Anterior cingulate cortex (tissue), 58 donors: ENCODE measurements around the gene OLIG1.

ENCODE experiments used
- DNase-seq, 58 donors: peaks; one replicate each; lab custom pipeline; 2025; lab: John Stamatoyannopoulos, UW

OLIG1 gene

GRCh38 chr21:33069994-33070743 is at the start of gene OLIG1:
Gene OLIG1 (plus strand): TSS chr21:33070141. CDS start chr21:33070247, 106 bp downstream.
- DNase-seq, result peak in 54 of 58 donors; percentile 20 to 87 (median 69)

GRCh38 chr21:33020558-33021100 is 49.3 kb upstream of the OLIG1 start:
- DNase-seq, result no peak

- DNase-seq, result no peak
Measured at GRCh38 chr21:33021150-33021549, 48.8 kb upstream of the OLIG1 start.

GRCh38 chr21:33021667-33022066 is 48.3 kb upstream of the OLIG1 start:
- no peak for DNase-seq

- DNase-seq, result no peak
Measured at GRCh38 chr21:33022489-33022827, 47.5 kb upstream of the OLIG1 start.

- peak in 14 of 58 donors; percentile 15 to 69 (median 34) for DNase-seq
Measured at GRCh38 chr21:33022828-33023573, 46.9 kb upstream of the OLIG1 start.

- DNase-seq, result peak in 37 of 58 donors; percentile 12 to 68 (median 35)
Measured at GRCh38 chr21:33023574-33024200, 46.3 kb upstream of the OLIG1 start.

GRCh38 chr21:33024201-33025103 is 45.5 kb upstream of the OLIG1 start:
- DNase-seq, result no peak

GRCh38 chr21:33025106-33025488 is 44.8 kb upstream of the OLIG1 start:
- DNase-seq, result peak in 32 of 58 donors; percentile 8 to 82 (median 62)

GRCh38 chr21:33025489-33026442 is 44.2 kb upstream of the OLIG1 start, which contains the start of gene OLIG2:
Gene OLIG2 (plus strand): TSS chr21:33025935. CDS start chr21:33026863, 928 bp downstream.
- DNase-seq, result peak; percentile 22 to 98 (median 90)

- no peak for DNase-seq
Measured at GRCh38 chr21:33026443-33026858, 43.5 kb upstream of the OLIG1 start.

GRCh38 chr21:33026878-33027400 is 43.0 kb upstream of the OLIG1 start:
- DNase-seq, result peak in 5 of 58 donors; percentile 15 to 37 (median 23)

GRCh38 chr21:33027401-33028286 is 42.3 kb upstream of the OLIG1 start:
- DNase-seq, result no peak

- DNase-seq, result no peak
Measured at GRCh38 chr21:33028287-33028670, 41.7 kb upstream of the OLIG1 start.

GRCh38 chr21:33028773-33029384 is 41.1 kb upstream of the OLIG1 start:
- peak in 4 of 58 donors; percentile 13 to 24 (median 22) for DNase-seq

GRCh38 chr21:33029385-33029921 is 40.5 kb upstream of the OLIG1 start:
- peak in 2 of 58 donors; percentile 13 to 25 for DNase-seq
